GM19193 (cell line): Measurements from ENCODE around the gene RPP14.

Experiments used
- POLR2A ChIP-seq: IDR thresholded peaks from 4 replicates; pipeline ENCODE4 v1.6.1; 2011; ENCODE audit not compliant: insufficient read depth, insufficient read length; ENCODE audit errors: extremely low read depth

RPP14 gene

DNA sequence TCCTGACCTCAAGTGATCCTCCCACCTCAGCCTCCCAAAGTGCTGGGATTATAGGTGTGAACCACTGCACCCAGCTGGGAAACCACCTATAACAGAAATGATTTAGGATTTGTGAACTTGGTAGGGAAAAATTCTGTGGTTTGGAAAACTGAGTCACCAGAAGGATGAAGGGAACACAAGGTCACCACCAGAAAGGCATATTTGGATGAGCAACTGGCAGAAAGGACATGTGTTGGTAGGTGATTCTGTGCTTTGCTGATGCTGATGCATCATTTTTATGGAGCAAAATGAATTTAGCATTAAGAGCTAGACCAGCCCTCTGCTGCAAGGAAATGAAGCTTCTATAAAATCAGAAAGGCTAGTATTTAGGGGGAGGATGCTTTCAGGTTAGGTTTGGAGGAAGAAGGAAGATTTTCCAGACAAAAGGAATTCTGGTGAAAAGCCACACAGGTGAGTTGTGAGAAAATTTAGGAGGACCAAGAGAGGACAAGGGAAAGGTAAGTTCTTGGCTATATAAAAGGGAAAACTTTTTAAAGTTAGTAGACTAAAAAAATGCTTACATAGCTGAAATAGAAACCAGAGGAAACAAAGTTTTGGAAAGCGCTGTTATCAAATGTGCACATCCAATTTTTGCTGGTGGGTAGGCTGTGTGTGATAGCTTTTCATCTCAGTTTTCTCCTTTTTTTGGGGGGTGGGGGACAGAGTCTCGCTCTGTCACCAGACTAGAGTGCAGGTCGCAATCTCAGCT, 30.3 kb downstream of the RPP14 start:
- no peak for TF ChIP-seq POLR2A

DNA sequence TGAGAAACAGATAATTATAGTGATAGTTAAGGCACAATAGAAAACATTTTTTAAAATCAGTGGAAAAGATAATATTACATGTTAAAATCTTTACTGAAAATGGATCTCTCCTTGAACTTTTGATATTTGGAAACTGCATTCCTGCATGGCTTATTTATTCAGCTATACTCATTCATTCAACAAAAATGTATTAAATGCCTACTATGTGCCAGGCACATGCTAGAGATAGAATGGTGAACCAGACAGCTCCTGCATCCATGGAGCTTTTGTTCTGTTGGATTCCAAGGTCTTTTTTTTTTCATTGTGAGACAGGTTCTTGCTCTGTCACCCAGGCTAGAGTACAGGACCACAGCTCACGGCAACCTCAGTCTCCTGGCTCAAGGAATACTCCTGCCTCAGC, 31.1 kb downstream of the RPP14 start:
- no peak for TF ChIP-seq POLR2A

DNA sequence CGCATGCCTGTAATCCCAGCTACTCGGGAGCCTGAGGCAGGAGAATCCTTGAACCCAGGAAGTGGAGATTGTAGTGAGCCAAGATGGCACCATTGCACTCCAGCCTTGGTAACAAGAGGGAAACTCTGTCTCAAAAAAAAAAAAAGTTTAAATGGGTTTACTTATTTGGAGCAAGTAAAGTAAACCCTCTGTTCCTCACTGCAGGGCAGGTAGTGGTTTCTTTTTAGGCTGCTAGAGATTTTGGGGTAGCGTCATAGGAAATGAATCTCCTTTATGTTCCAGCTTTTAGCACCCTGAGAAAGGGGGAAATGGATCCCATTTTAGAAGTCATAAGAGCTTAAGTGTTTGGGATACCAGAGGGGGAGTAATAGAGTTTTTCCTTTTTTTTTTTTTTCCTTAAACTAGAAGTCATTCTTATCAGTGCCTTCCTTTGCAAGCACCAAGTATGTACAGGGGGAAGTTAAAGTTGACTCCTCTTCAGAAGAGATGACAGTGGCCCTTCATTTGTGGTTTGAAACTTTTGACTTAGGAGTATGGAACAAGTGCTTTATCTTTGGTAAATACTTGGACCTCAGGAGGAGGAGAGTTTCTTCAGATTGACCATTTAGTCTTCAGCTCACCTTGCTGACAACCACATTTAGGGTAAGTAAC, 34.7 kb downstream of the RPP14 start:
- TF ChIP-seq POLR2A: no peak

- no peak for TF ChIP-seq POLR2A
Measured at GRCh38 chr3:58341376-58341775, 35.3 kb downstream of the RPP14 start.

GRCh38 chr3:58342676-58343075, 36.6 kb downstream of the RPP14 start:
- TF ChIP-seq POLR2A: no peak

- no peak for TF ChIP-seq POLR2A
Measured at GRCh38 chr3:58345457-58345856, 39.4 kb downstream of the RPP14 start.

DNA sequence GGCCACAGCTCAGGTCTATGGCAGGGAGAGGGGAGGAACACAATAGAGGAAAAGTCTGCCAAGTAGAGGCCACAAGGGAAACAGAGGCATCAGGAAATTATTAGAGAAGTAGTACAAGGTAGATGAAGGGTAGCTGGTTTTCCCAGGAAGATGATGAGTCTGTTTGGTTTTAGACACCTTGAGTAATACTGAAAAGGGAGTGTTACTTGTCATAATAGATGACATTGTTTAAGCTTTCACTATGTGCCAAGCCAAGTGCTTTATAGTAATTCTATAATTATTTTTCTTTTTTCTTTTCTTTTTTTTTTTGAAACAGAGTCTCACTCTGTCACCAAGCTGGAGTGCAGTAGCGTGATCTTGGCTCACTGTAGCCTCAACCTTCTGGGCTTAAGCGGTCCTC, 40.3 kb downstream of the RPP14 start:
- no peak for TF ChIP-seq POLR2A

GRCh38 chr3:58347984-58348383, 41.9 kb downstream of the RPP14 start:
- no peak for TF ChIP-seq POLR2A

DNA sequence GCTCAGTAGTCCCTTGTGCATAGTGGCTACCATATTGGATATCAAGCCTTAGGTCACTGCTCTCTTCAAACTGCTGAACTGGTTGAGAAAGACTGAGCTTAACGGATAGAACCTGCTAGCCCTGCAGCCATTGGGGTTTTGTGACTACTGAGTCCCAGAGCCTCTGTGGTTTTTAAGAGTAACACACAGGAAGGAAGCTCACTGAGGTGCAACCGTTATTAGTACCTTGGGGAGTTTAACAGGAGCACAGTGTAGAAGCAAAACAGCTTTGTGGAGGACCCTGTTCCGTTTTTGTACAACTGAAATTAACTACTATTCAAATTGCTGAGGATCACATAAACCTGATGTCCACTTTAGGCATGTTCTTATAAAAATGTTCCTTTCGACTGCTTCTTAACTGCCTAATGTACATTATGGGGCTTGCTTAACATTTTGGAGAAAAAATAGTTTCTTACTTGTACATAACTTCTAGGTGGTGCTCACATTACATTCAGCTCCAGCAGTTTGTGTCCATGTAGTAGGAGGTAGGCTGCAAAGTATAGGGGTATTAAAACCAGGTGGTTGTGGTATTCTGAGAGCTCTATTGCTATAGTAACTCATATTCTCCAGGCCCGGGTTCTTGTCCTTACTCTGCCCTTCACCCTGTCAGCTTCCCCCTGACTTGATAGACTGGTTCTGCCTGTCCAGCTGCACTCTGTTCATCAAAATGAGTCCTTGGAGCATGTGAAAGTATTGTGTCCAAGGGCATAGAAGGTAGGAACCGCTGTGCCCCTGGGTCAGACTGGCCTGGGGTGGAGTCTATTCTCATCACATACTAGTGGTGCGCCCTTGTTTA, 44.0 kb downstream of the RPP14 start:
- TF ChIP-seq POLR2A: no peak

DNA sequence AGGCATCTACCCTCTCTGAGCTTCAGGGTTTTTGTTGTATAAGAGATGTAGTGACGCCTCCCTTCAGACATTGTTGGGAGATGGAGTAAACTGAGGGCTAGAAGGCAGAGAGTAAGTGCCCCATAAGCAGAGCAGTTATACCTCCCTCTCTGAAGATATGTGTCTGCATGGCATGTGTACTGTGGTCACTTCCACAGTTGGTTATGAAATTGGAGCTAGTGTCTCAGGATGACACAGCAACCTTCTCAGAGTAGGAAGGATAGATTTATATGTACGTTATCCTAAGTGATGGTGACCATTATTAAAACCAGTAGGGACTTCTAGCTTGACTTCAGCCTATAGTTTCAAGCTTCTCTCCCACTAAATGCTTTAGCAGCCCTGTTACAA, 44.6 kb downstream of the RPP14 start:
- TF ChIP-seq POLR2A: no peak

DNA sequence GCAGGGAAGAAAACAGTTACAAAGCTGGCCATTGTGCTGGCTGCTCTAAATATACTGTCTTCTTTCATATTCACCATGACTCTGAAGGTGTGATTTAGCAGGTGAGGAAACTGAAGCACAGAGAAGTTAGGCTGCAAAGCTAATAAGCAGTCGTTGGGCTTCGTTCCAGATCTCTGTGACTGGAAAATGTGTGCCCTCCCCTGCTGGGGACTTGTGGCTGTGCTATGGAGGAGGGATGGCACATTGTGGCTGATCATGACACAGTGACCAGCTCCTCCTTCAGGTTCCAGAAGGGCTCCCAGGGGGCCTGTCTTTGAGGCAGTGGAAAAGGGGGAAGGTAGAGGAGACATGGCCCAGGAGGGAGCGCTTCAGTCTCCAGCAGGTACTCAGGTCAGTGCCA, 45.9 kb downstream of the RPP14 start:
- no peak for TF ChIP-seq POLR2A

DNA sequence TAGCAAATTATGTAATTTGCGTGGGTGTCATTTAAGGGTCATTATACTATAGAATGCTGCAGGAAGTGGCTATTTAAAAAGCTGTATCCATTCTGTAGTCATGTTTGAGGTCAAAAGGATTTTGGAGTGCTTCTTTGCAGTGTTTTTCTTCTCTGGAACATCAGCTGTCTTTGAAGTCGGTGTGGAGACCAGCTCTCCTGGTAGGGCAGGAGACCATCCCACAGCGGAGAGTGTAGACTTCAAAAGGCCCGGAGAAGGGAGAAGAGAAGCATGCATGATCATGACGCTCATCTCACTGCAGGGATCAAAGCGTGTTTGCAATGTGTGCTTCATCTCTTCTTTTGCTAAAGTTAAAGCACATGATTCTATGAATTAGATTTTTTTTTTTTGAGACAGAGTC, 46.6 kb downstream of the RPP14 start:
- no peak for TF ChIP-seq POLR2A

- TF ChIP-seq POLR2A: no peak
Measured at GRCh38 chr3:58353722-58354553, 47.9 kb downstream of the RPP14 start.

DNA sequence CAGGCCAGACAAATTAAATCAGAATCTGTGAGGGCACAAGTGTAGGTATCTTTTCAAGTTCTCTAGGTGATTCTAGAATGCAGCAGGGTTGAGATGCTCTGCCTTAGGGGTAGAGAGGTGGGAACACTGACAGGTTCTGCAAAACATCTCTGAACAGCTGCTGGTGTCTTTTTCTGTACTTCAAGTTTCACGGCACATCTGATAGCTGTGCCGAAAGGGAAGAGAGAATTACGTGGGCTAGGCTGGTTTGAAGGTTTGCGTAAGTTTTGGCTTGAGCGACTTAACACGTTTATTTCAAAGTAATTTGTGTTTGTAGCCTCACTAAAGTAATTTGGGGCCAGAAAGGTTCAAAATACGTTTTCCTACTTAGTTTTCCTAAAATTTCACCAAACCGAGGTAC, 49.1 kb downstream of the RPP14 start:
- TF ChIP-seq POLR2A: no peak

DNA sequence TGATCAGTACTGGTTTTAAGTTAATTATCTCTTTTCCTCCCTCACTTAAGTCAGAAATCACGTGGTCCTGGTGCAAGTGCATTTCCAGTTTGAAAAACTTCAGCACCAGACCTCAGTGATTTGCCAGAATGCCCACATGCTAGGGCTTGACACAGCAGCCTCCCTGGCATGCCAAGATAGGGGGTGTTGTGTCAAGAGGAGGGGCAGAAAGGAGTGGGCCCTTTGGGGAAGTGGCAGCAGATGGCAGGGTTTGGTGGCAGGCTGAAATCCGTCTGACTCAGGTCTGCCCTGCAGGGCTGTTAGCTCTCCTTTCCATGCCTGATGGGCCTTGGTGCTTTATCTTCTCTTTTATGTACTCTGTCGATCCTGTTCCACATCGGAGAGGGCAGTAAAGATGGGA, 50.0 kb downstream of the RPP14 start:
- no peak for TF ChIP-seq POLR2A
